HG02852 (cell line): ENCODE data around the gene PHF20.
"Not testable (repeated sequence)": the region's sequence is repeated elsewhere in the genome, so short reads cannot be mapped to it uniquely, and the experiment has no call there.

Experiments
- ATAC-seq: cut with Tn5 transposase; IDR thresholded peaks from one replicate; pipeline ENCODE4 v1.9.1; 2021; ENCODE audit warnings: mild to moderate bottlenecking, moderate library complexity; ENCODE audit not compliant: unreplicated experiment

Gene PHF20

DNA sequence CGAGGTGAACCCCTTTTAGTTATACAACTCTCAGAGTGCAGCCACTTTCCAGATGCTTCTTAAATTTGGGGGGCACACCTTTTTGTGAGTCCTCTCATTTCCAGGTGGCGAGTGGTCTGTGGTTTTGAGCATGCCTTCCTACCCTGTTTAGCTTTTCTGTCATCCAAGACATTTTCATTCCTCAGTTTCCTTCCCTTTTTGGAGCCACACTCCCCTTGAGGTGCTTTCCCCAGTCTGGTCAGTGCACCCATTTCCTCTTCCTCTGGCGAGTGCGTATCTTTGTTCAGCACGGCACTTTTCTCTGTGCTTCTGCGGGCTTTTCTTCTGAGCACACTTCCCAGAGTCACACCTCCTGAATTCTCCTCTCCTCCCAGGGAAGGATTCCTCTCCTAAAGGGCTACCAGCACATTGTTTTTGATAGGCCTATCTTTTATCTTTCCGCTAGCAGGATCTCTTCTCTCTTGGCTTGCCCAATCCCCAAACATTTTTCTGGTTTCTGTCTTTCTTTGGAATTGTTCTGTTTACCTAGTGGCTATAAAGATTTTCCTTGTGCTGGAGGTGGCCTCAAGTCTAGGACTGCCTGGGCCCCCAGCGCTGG, 1.4 kb downstream of the PHF20 start:
- ATAC-seq: no peak

GRCh38 chr20:35774391-35774790, 2.6 kb downstream of the PHF20 start:
- no peak for ATAC-seq

DNA sequence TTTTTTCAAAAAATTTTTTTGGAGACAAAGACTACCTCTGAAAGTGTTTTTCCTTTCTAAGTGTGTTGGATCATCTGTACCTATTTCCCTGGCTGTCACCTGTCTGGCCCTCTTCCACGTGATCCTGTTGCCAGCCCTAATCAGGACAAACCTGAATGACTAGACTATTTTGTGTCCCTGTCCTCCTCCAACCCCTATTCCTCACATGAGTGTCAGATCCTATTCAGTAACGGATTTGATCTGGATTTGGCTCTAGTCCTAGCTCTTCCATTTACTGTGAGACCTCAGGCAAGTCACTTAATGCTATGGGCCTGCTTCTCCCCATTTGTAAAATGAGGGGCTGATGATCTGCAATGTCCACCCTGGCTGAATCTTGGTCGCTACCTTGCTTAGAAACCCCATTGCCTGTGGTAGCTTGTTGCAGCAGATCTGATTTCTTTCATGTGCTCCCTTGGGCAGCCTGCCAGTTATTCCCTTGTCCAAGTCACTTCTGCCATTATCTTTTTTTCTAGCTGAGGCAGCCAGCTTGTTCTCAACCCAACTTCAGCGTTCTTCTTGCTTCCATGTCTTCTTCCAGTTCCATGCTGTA, 4.8 kb downstream of the PHF20 start:
- no peak for ATAC-seq

DNA sequence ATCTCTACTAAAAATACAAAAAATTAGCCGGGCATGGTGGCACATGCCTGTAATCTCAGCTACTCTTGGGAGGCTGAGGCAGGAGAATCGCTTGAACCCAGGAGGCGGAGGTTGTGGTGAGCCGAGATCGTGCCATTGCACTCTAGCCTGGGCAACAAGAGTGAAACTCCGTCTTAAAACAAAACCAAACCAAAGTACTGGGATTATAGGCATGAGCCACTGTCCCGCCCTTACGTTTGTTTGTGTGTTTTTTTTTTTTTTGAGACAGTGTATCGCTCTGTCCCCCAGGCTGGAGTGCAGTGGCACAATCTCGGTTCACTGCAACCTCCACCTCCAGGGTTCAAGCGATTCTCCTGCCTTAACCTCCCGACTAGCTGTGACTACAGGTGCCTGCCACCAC, 12.0 kb downstream of the PHF20 start:
- not testable (repeated sequence) for ATAC-seq

GRCh38 chr20:35785541-35785940, 13.7 kb downstream of the PHF20 start:
- not testable (repeated sequence) for ATAC-seq

DNA sequence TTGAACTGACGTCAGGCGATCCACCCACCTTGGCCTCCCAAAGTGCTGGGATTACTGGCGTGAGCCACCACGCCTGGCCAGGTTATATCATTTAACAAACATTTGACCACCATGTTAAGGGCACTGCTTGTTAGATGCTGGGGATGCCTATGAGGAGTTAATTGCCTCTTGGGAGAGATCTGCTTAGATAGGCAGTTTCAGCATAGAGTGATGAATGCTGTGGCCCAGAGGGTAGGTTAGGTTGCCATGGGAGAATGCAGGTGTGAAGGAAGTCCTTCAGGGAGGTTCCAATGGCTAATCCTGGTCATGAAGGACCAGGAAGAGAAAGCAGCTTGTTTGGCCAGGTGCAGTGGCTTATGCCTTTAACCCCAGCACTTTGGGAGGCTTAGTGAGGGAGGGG, 17.0 kb downstream of the PHF20 start:
- no peak for ATAC-seq

GRCh38 chr20:35791097-35791496, 19.3 kb downstream of the PHF20 start:
- ATAC-seq: no peak

GRCh38 chr20:35791821-35792220, 20.0 kb downstream of the PHF20 start:
- no peak for ATAC-seq

DNA sequence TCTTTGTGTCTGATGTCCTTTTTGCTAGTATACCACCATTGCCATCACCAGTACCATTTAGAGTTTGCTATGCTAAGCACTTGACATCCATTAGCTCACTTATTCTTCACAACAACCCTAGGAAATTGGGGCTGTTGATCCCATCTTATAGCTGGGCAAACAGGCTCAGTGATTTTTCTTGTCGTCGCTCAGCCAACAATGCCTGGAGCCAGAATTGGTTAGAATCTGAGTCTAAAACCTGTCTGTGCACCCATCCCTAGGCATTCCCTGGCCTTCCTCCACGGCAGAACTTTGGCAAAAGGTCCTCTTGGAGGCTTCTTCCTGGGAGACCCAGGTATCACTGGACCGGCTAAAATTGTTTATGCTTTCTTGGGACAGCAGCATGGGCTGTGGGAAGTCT, 20.9 kb downstream of the PHF20 start:
- no peak for ATAC-seq

- ATAC-seq: no peak
Measured at GRCh38 chr20:35796571-35796970, 24.8 kb downstream of the PHF20 start.

- ATAC-seq: no peak
Measured at GRCh38 chr20:35801865-35802264, 30.1 kb downstream of the PHF20 start.

DNA sequence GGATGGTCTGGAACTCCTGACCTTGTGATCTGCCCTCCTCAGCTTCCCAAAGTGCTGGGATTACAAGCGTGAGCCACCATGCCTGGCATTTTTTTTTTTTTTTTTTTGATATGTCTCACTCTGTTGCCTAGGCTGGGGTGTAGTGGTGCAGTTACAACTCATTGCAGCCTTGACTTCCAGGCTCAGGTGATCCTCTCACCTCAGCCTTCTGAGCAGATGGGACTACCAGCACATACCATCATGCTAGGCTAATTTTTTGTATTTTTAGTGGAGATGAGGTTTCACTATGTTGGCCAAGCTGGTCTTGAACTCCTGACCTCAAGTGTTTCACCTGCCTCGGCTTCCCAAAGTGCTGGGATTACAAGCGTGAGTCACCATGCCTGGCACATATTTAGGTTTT, 34.3 kb downstream of the PHF20 start:
- ATAC-seq: no peak

DNA sequence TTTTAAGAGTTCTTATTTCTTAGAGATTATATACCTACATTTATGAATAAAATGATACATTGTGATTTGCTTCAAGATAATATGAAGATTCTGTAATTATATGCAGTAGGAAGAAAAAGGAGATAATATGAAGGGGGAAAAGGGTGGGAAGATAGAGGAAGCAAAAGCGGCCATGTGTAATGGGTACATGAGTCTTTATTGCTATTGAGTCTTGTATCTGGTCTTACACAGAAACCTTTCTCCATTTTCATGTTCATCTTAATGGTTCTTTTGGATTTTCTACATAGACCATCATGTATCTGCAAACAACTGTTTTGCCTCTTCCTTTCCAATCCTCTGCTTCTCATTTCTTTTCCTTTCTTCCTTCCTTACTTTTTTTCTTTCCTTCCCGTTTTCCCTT, 36.1 kb downstream of the PHF20 start:
- ATAC-seq: no peak

DNA sequence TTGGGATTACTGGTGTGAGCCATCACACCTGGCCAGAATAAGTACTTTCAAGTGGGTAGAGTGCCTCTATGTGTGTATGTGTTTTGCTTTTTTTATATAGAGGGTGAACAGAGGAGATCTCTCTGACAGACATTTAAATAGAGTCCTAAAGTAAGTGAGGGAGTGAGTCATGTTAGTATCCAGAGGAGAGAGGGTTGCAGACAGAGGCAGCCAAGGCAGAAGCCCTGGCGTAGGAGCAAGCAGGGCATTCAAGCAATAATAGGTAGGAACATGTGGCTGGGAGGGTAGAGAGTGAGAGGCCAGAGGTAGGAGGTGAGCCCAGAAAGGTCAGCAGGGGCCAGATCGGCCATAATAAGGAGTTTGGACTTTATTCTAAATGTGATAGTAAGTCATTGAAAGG, 48.9 kb downstream of the PHF20 start:
- ATAC-seq: no peak

- no peak for ATAC-seq
Measured at GRCh38 chr20:35821807-35822242, 50.0 kb downstream of the PHF20 start.

GRCh38 chr20:35823147-35823546, 51.3 kb downstream of the PHF20 start:
- ATAC-seq: no peak

DNA sequence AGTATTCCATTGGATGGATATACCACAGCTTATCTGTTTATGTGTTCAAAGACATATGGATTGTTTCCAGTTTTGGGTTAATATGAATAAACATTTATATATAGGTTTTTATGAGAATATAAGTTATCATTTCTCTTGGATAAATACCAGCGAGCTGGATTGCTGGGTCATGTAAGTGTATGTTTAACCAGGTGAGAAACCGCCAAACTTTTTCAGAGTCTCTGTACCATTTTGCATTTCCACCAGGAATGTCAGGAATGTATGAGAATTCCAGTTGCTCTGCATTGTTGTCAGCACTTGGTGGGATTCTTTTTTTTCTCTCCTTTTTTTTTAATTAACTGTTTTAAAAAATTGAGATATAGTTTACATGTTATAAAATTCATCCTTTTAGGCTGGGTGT, 52.1 kb downstream of the PHF20 start:
- ATAC-seq: no peak

DNA sequence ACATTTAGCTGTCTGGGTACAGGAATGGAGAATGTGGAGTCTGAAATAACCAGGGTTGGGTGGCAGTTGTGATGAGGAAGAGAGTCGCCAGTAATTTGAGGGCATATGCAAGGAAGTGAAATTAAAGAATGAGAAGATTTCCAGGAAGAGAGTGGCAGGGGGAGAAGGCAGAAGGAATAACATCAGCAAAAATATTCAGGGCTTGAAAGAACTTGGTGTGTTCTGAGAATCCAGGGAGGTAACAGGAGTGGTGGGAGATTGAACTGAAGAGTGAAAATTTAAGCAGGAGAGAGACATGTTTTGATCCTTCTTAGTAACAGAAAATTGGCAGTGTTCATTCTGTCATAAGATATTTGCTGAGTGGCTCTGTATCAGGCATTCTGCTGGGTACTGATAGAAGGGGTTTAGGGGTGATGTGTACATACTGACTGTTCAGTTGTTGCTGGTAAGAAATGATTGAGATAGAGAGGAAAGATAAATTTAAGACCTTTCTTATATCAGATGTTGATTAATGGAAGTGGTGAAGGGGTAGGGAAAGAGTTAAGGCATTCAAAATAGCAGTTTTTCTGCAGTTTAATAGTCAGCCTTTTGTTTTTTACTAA, 54.7 kb downstream of the PHF20 start:
- ATAC-seq: no peak

- no peak for ATAC-seq
Measured at GRCh38 chr20:35828434-35828833, 56.6 kb downstream of the PHF20 start.

- no peak for ATAC-seq
Measured at GRCh38 chr20:35828916-35829315, 57.1 kb downstream of the PHF20 start.

GRCh38 chr20:35830264-35830663, 58.4 kb downstream of the PHF20 start:
- no peak for ATAC-seq

DNA sequence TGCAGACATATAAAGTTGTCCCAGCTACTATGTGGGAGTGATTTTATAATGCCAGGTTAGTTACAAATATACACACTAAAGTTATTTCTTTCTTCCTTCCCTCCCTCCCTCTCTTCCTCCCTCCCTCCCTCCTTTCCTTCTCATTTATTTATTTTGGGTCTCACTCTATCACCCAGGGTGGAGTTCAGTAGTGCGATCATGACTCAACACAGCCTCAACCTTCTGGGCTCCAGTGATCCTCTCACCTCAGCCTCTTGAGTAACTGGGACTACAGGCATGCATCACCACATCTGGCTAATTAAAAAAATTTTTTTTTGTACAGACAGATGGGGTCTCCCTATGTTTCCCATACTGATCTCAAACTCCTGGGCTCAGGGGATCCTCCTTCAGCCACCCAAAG, 59.2 kb downstream of the PHF20 start:
- ATAC-seq: no peak

DNA sequence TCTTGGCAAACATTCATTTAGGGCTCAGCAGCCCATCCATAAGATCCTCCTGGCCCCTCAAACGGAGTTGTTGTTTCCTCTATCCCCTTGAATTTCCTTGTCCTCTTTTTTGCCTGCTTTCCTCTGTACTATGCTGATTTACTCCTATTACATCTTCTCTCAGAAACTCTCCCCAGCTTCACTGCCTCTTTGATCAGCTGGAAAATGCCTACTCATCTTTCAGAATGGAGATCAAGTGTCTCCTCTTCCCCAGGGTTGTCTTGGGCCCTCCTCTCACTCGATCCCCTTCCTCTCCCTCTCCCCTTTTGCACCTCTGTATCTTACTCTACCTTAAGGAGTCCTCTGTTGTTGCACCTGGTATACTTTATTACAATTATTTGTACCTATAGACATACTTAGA, 60.2 kb downstream of the PHF20 start:
- ATAC-seq: no peak
